ENCODE measurements around the gene NEXMIF. TPM values are rescaled to one million over a fixed set of nuclear protein-coding genes. Genes with fewer than 3 reads are reported as not detected.

Gene NEXMIF
- total and polyA plus RNA-seq, 2 of the 8 experiments (the other 6 are each of a cell fraction or from before 2014, with no cell fraction given) = 0.18 to 0.73 TPM

DNA sequence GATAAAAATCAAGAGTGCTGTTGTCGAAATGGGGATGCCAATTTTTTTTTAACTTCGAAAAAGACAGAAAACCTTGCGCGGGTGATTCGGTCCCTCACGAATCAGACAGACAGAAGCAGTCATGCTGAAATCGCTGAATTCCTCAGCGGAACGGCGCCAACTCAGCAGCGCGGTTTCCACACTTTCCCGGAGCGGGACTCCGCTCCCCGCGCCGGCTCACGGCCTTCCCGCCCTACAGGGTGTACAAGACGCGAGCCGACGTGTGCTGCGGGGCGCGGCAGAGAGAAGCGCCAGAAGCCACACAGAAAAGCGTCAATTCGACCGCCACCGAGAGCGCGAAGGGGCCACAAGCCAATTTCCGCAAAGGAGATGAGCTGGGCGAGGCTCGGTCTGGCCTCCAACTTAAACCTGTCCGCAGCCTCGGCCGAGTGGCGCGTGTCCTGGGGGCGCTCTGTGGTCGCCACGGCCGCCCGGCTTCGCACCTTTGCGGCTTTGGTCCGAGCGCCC is 1.3 kb downstream of the NEXMIF start:
- peak overlapping the region; percentile 10 to 63 (median 37); a peak in 7 of 8 replicates for H3K4me3 ChIP-seq (ENCODE audit: extremely low read depth in 1 of 4, insufficient read depth in 2 of 4, low read depth in 3 of 4, low read length in 4 of 4)
- ChIA-PET POLR2A (ENCODE audit: partially characterized antibody) (interaction anchor here (1.1 to 1.4 kb wide), 2 partner anchors 22 to 313 kb away, joined by 3 read pairs; no protein-coding TSS in a partner anchor), CTCF (ENCODE audit: partially characterized antibody) (no interaction called here)
- H3K4me1 ChIP-seq (replicated peaks in 1 of 4; ENCODE audit: control insufficient read depth in 3 of 4, insufficient read depth in 4 of 4, low read length in 3 of 4) = no peaks in the 10 kb centered on the region; a peak in 1 of 7 replicates
- DNase-seq (ENCODE audit: low read depth in 1 of 2, low spot score in 2 of 2) (no peak), FAIRE-seq (no peak)
- no peak overlapping the region for H2BK120ac ChIP-seq (replicated peaks; ENCODE audit: low read depth, low read length)
- no peak overlapping the region; the same call in 1 of the 2 replicates for H4K8ac ChIP-seq (ENCODE audit: extremely low read depth, insufficient read depth, low read length)
- no peaks in the 10 kb centered on the region for H3K36me3 ChIP-seq (ENCODE audit: control insufficient read depth in 2 of 4, insufficient read depth in 4 of 4, low read length in 3 of 4)
- no peak overlapping the region; the same call in 1 of the 2 replicates for H2AFZ ChIP-seq (ENCODE audit: low read length)
- H3K9ac ChIP-seq (replicated peaks in 1 of 4; ENCODE audit: extremely low read depth in 1 of 4, low read depth in 3 of 4, low read length in 3 of 4) = no peak overlapping the region
- no peak overlapping the region for H4K5ac ChIP-seq (ENCODE audit: insufficient read length, low read depth, low read length)
- no peak overlapping the region for H2BK12ac ChIP-seq (ENCODE audit: low read depth, low read length)
- H3K27ac ChIP-seq (ENCODE audit: low read depth, low read length) = no peak overlapping the region
- no peaks in the 10 kb centered on the region for H3K79me2 ChIP-seq (ENCODE audit: control insufficient read depth in 1 of 2, insufficient read depth in 2 of 2, low read length in 2 of 2)
- no peak overlapping the region for H2BK5ac ChIP-seq (ENCODE audit: low read depth, low read length)
- H3K4ac ChIP-seq (replicated peaks; ENCODE audit: insufficient read length, low read depth, low read length) = no peak overlapping the region
- H3K23me2 ChIP-seq (ENCODE audit: low read depth, low read length) = peaks cover 9% of the 10 kb centered on the region; the same call in 1 of the 2 replicates
- no peaks in the 10 kb centered on the region; a peak in 1 of 4 replicates for H3K9me3 ChIP-seq (ENCODE audit: insufficient read depth in 2 of 2, low read depth in 1 of 2, low read length in 1 of 2)
- no peak overlapping the region for H3K56ac ChIP-seq (replicated peaks; ENCODE audit: insufficient read length, low read depth, low read length)
- no peaks in the 10 kb centered on the region for H4K20me1 ChIP-seq (replicated peaks in 1 of 2; ENCODE audit: control insufficient read depth in 1 of 2, insufficient read depth in 2 of 2, low read length in 2 of 2)
- H2BK15ac ChIP-seq (ENCODE audit: low read length) = no peak overlapping the region
- no peak overlapping the region for H3K14ac ChIP-seq (ENCODE audit: insufficient read length)
- 19% methylated on average over 18 of the region's 51 CpGs; no CpG with 5 or more reads in 1 of the 2 experiments for WGBS, 2 experiments (ENCODE audit: extremely low coverage in 1 of 2, insufficient coverage in 1 of 2, insufficient read length in 1 of 2, insufficient replicate concordance in 2 of 2, low coverage in 1 of 2, low lambda C conversion rate in 2 of 2, missing lambda C conversion rate in 1 of 2)
- no peak overlapping the region for H2BK20ac ChIP-seq (ENCODE audit: low read length)
- H3K18ac ChIP-seq (ENCODE audit: extremely low read depth, low read length) = no peak overlapping the region
- no peaks in the 10 kb centered on the region for H3K79me1 ChIP-seq (ENCODE audit: low read depth, low read length)
- H3K4me2 ChIP-seq (ENCODE audit: insufficient read depth in 1 of 2, low read depth in 2 of 2, low read length in 2 of 2) = peak overlapping the region; percentile 65 to 69
- no peak overlapping the region for H2AK5ac ChIP-seq (ENCODE audit: low read depth, low read length)
- H3K27me3 ChIP-seq (replicated peaks in 1 of 4; ENCODE audit: control insufficient read depth in 3 of 4, extremely low read depth in 1 of 4, insufficient read depth in 3 of 4, low read length in 3 of 4) = peaks cover 0 to 25% (median 17%) of the 10 kb centered on the region in 4 experiments; a peak in 6 of 7 replicates
- H3K23ac ChIP-seq (ENCODE audit: insufficient read length) = no peak overlapping the region
- H4K91ac ChIP-seq (replicated peaks; ENCODE audit: insufficient read length, low read length) = no peak overlapping the region
- no peak for TF ChIP-seq BRCA1 (IDR thresholded peaks at IDR 0.05; ENCODE audit: low read depth, low read length)
- TF ChIP-seq, protein P1, sequence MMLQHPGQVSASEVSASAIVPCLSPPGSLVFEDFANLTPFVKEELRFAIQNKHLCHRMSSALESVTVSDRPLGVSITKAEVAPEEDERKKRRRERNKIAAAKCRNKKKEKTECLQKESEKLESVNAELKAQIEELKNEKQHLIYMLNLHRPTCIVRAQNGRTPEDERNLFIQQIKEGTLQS (IDR thresholded peaks at IDR 0.05; ENCODE audit: insufficient read depth, low read depth, low read length) = no peak
- TF ChIP-seq, protein P2, sequence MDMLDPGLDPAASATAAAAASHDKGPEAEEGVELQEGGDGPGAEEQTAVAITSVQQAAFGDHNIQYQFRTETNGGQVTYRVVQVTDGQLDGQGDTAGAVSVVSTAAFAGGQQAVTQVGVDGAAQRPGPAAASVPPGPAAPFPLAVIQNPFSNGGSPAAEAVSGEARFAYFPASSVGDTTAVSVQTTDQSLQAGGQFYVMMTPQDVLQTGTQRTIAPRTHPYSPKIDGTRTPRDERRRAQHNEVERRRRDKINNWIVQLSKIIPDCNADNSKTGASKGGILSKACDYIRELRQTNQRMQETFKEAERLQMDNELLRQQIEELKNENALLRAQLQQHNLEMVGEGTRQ (IDR thresholded peaks at IDR 0.05; ENCODE audit: low read length) = no peak
- TF ChIP-seq EP300 (IDR thresholded peaks at IDR 0.05; ENCODE audit: borderline replicate concordance in 1 of 2, low read depth in 2 of 2, low read length in 2 of 2) = no peak
